HCT116 (cell line): Measurements from ENCODE around the gene ZBTB38. TPM values are rescaled to one million over a fixed set of nuclear protein-coding genes. Genes with fewer than 3 reads are reported as not detected.

ENCODE experiments used
- ATAC-seq: fragments of 200-7000 bp; cut with Tn5 transposase; 2 replicates; pipeline ENCODE4 v1.9.1; 2020; ENCODE audit warnings: mild to moderate bottlenecking, moderate library complexity
- BruUV-seq: library from RNA; stranded (reverse); fragments of 400-500 nt; replicated peaks from 2 replicates; lab custom pipeline; 2021; lab: Mats Ljungman, UMichigan
- CTCF ChIA-PET: fragments of 300-600 bp; sonication (Branson Sonifier 250); formaldehyde crosslinking; loops from one replicate; lab custom pipeline; 2021; ENCODE audit warnings: antibody characterized with exemption; lab: Charles Lee
- POLR2A ChIA-PET: fragments of 300-600, 350-600 bp; sonication (Branson Sonifier 250); formaldehyde crosslinking; loops from one replicate; lab custom pipeline; 2021; ENCODE audit warnings: antibody characterized with exemption; lab: Charles Lee
- RAD21 ChIA-PET, 2 experiments: fragments of 300-600 bp; sonication (Branson Sonifier 250); formaldehyde crosslinking; loops; one replicate each; lab custom pipeline; 2023; ENCODE audit warnings: low total read pairs in 2 of 2; ENCODE audit not compliant: uncharacterized antibody in 2 of 2, unreplicated experiment in 2 of 2, low non-redundant PET in 1 of 2; lab: Charles Lee
- DNase-seq: peaks from one replicate; pipeline ENCODE4 v3.0.0-alpha.2; 2010; ENCODE audit warnings: low read depth, low spot score
- H2AFZ ChIP-seq: fragments of 200-600 bp; shearing (Covaris generic), sonication (generic); 2 replicates; pipeline ENCODE4 v1.6.1; 2017; ENCODE audit warnings: low read depth, mixed run types, mixed read lengths, antibody characterized with exemption, low read length; ENCODE audit not compliant: poor library complexity, severe bottlenecking
- H3K27ac ChIP-seq: 2 replicates; pipeline ENCODE4 v1.5.1; 2012; ENCODE audit warnings: low read depth, low read length
- H3K27me3 ChIP-seq: fragments of 200-600 bp; sonication (generic); 2 replicates; pipeline ENCODE4 v1.6.1; 2016; ENCODE audit warnings: mixed run types, low read length, mixed read lengths; ENCODE audit not compliant: insufficient read depth
- H3K36me3 ChIP-seq, 2 experiments: fragments of 200-500 bp in 1 of 2; fragments of 200-600 bp in 1 of 2; sonication (Bioruptor generic) in 1 of 2; sonication (generic) in 1 of 2; 2 replicates each; pipeline versions ENCODE4 v1.5.1 to v1.6.1; 2014 to 2016; ENCODE audit warnings: low read length in 2 of 2, inconsistent platforms in 1 of 2, mixed read lengths in 1 of 2, mixed run types in 1 of 2; ENCODE audit not compliant: insufficient read depth in 2 of 2, control insufficient read depth in 1 of 2
- H3K4me1 ChIP-seq, 2 experiments: fragments of 200-600 bp in 1 of 2; sonication (generic) in 1 of 2; 2 replicates each; pipeline versions ENCODE4 v1.5.1 to v1.6.1; 2012 to 2017; ENCODE audit warnings: low read length in 2 of 2, inconsistent platforms in 1 of 2, mild to moderate bottlenecking in 1 of 2, mixed read lengths in 1 of 2, mixed run types in 1 of 2, moderate library complexity in 1 of 2; ENCODE audit not compliant: insufficient read depth in 2 of 2, control insufficient read depth in 1 of 2
- H3K4me2 ChIP-seq: fragments of 200-600 bp; sonication (generic); 2 replicates; pipeline ENCODE4 v1.6.1; 2017; ENCODE audit warnings: mixed run types, low read length, mixed read lengths
- H3K4me3 ChIP-seq, 2 experiments: fragments of 200-600 bp in 1 of 2; sonication (generic) in 1 of 2; replicated peaks in 1 of 2; 2 replicates each; pipeline ENCODE4 v1.5.1; 2011 to 2016; ENCODE audit warnings: low read length in 2 of 2, control low read depth in 1 of 2, low read depth in 1 of 2, mild to moderate bottlenecking in 1 of 2, mixed read lengths in 1 of 2, mixed run types in 1 of 2
- H3K79me2 ChIP-seq: fragments of 200-600 bp; sonication (generic); 2 replicates; pipeline ENCODE4 v1.6.1; 2017; ENCODE audit warnings: mild to moderate bottlenecking, mixed run types, low read length, moderate library complexity, mixed read lengths; ENCODE audit not compliant: insufficient read depth
- H3K9ac ChIP-seq: fragments of 200-600 bp; sonication (generic); 2 replicates; pipeline ENCODE4 v1.6.1; 2016; ENCODE audit warnings: low read length, mixed read lengths
- H3K9me2 ChIP-seq: fragments of 200-600 bp; sonication (generic), shearing (Covaris generic); 2 replicates; pipeline ENCODE4 v1.6.1; 2017; ENCODE audit warnings: mixed run types, mild to moderate bottlenecking, moderate library complexity; ENCODE audit not compliant: insufficient read depth
- H3K9me3 ChIP-seq, 2 experiments: fragments of 200-500 bp in 1 of 2; fragments of 200-600 bp in 1 of 2; sonication (Bioruptor generic) in 1 of 2; sonication (generic) in 1 of 2; 2 replicates each; pipeline ENCODE4 v1.6.1; 2014 to 2017; ENCODE audit warnings: low read length in 2 of 2, mixed read lengths in 2 of 2, inconsistent platforms in 1 of 2, low read depth in 1 of 2, mild to moderate bottlenecking in 1 of 2, mixed run types in 1 of 2, moderate library complexity in 1 of 2; ENCODE audit not compliant: control insufficient read depth in 1 of 2, insufficient read depth in 1 of 2
- H4K20me1 ChIP-seq: fragments of 200-600 bp; sonication (generic), shearing (Covaris generic); 2 replicates; pipeline ENCODE4 v1.6.1; 2017; ENCODE audit warnings: mixed run types, mild to moderate bottlenecking, moderate library complexity; ENCODE audit not compliant: insufficient read depth
- ATF3 ChIP-seq: IDR thresholded peaks from 2 replicates; pipeline ENCODE4 v1.6.1; 2012
- CBX3 ChIP-seq: IDR thresholded peaks from 2 replicates; pipeline ENCODE4 v1.6.1; 2012; ENCODE audit warnings: low read depth
- CEBPB ChIP-seq: IDR thresholded peaks from 2 replicates; pipeline ENCODE4 v1.6.1; 2012; ENCODE audit warnings: low read depth
- CTCF ChIP-seq, 3 experiments: fragments of 200-600 bp in 1 of 3; sonication (generic) in 1 of 3; IDR thresholded peaks in 2 of 3; conservative IDR thresholded peaks in 1 of 3; 2 replicates each; pipeline ENCODE4 v1.5.1; 2012 to 2017; ENCODE audit warnings: low read depth in 2 of 3, low read length in 2 of 3, antibody characterized with exemption in 1 of 3, borderline replicate concordance in 1 of 3, control low read depth in 1 of 3, mild to moderate bottlenecking in 1 of 3, mixed read lengths in 1 of 3, mixed run types in 1 of 3, moderate library complexity in 1 of 3; ENCODE audit not compliant: insufficient read depth in 1 of 3
- ELF1 ChIP-seq: IDR thresholded peaks from 2 replicates; pipeline ENCODE4 v1.6.1; 2012; ENCODE audit warnings: low read depth, borderline replicate concordance
- EZH2 ChIP-seq: fragments of 200-600 bp; sonication (generic); IDR thresholded peaks from 2 replicates; pipeline ENCODE4 v1.6.1; 2017; ENCODE audit warnings: antibody characterized with exemption, mixed run types
- FOSL1 ChIP-seq: IDR thresholded peaks from 2 replicates; pipeline ENCODE4 v1.6.1; 2012; ENCODE audit warnings: low read depth
- MAX ChIP-seq: IDR thresholded peaks from 2 replicates; pipeline ENCODE4 v1.6.1; 2012
- POLR2AphosphoS5 ChIP-seq: IDR thresholded peaks from 2 replicates; pipeline ENCODE4 v1.6.1; 2011; ENCODE audit warnings: mild to moderate bottlenecking, low read depth, low read length, moderate library complexity
- RAD21 ChIP-seq: IDR thresholded peaks from 2 replicates; pipeline ENCODE4 v1.6.1; 2012; ENCODE audit warnings: low read depth, mild to moderate bottlenecking
- SRF ChIP-seq: IDR thresholded peaks from 2 replicates; pipeline ENCODE4 v1.6.1; 2012; ENCODE audit warnings: low read depth
- ZFX ChIP-seq: fragments of 450-650 bp; IDR thresholded peaks from 2 replicates; pipeline ENCODE4 v1.6.1; 2017
- ZNF274 ChIP-seq: fragments of 200-500 bp; sonication (Bioruptor generic); IDR thresholded peaks from 2 replicates; pipeline ENCODE4 v1.6.1; 2014; ENCODE audit warnings: mild to moderate bottlenecking, low read depth, low read length, inconsistent platforms
- intact Hi-C: fragments of 100-400 bp; cut with micrococcal nuclease; formaldehyde crosslinking; loops from 2 replicates; pipeline ENCODE4 v1.10.0; 2022
- total RNA-seq: library from RNA; stranded (reverse); gene quantifications from one replicate; pipeline ENCODE4 v1.2.1, GENCODE V29; 2021; ENCODE audit not compliant: unreplicated experiment
- TF ChIP-seq, protein P1 (sequence below): IDR thresholded peaks from 2 replicates; pipeline ENCODE4 v1.6.1; 2012; ENCODE audit warnings: low read depth

ZBTB38 gene
- total RNA-seq, 1 experiment from 2014 or later: 33.5 TPM

GRCh38 chr3:141387516-141387915 is 19.2 kb downstream of the ZBTB38 start:
- DNase-seq (no peak), ATAC-seq (no peak)
- no peaks in the 10 kb centered on the region for H3K27me3 ChIP-seq
- H3K4me2 ChIP-seq: no peak overlapping the region
- H3K9me3 ChIP-seq: no peaks in the 10 kb centered on the region
- no peaks in the 10 kb centered on the region for H3K9me2 ChIP-seq
- TF ChIP-seq CEBPB: no peak
- ChIA-PET RAD21 (no interaction called here), CTCF (no interaction called here), POLR2A (no interaction called here)
- no peaks in the 10 kb centered on the region for H3K79me2 ChIP-seq
- no peak overlapping the region for H3K4me3 ChIP-seq
- intact Hi-C loops: no loop called here
- no peaks in the 10 kb centered on the region for H4K20me1 ChIP-seq
- no peaks in the 10 kb centered on the region; a peak in 1 of 4 replicates for H3K36me3 ChIP-seq
- BruUV-seq: no TSS peak
- H3K27ac ChIP-seq: no peak overlapping the region
- H3K4me1 ChIP-seq: no peaks in the 10 kb centered on the region
- H3K9ac ChIP-seq: no peak overlapping the region
- no peak overlapping the region for H2AFZ ChIP-seq

- TF ChIP-seq CBX3 (no peak), RAD21 (no peak), CEBPB (no peak), EZH2 (no peak), MAX (no peak), POLR2AphosphoS5 (no peak), ATF3 (no peak), ELF1 (no peak), FOSL1 (no peak), CTCF (IDR thresholded peaks at IDR 0.05 in 2 of 3, conservative IDR thresholded peaks at IDR 0.05 in 1 of 3; ENCODE audit: borderline replicate concordance in 1 of 3, insufficient read depth in 1 of 3, low read depth in 2 of 3, low read length in 2 of 3) (no peak), ZNF274 (no peak), ZFX (no peak), SRF (no peak)
- TF ChIP-seq, protein P1, sequence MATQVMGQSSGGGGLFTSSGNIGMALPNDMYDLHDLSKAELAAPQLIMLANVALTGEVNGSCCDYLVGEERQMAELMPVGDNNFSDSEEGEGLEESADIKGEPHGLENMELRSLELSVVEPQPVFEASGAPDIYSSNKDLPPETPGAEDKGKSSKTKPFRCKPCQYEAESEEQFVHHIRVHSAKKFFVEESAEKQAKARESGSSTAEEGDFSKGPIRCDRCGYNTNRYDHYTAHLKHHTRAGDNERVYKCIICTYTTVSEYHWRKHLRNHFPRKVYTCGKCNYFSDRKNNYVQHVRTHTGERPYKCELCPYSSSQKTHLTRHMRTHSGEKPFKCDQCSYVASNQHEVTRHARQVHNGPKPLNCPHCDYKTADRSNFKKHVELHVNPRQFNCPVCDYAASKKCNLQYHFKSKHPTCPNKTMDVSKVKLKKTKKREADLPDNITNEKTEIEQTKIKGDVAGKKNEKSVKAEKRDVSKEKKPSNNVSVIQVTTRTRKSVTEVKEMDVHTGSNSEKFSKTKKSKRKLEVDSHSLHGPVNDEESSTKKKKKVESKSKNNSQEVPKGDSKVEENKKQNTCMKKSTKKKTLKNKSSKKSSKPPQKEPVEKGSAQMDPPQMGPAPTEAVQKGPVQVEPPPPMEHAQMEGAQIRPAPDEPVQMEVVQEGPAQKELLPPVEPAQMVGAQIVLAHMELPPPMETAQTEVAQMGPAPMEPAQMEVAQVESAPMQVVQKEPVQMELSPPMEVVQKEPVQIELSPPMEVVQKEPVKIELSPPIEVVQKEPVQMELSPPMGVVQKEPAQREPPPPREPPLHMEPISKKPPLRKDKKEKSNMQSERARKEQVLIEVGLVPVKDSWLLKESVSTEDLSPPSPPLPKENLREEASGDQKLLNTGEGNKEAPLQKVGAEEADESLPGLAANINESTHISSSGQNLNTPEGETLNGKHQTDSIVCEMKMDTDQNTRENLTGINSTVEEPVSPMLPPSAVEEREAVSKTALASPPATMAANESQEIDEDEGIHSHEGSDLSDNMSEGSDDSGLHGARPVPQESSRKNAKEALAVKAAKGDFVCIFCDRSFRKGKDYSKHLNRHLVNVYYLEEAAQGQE: no peak
- Histone ChIP-seq H3K27ac (no peak overlapping the region), H3K9me2 (no peaks in the 10 kb centered on the region), H4K20me1 (no peaks in the 10 kb centered on the region), H3K27me3 (no peaks in the 10 kb centered on the region), H3K9ac (no peak overlapping the region), H3K4me3 (no peak overlapping the region), H3K9me3 (no peaks in the 10 kb centered on the region), H3K36me3 (no peaks in the 10 kb centered on the region; a peak in 1 of 4 replicates), H2AFZ (no peak overlapping the region), H3K79me2 (no peaks in the 10 kb centered on the region), H3K4me1 (no peaks in the 10 kb centered on the region), H3K4me2 (no peak overlapping the region)
- ChIA-PET POLR2A (no interaction called here), RAD21 (no interaction called here), CTCF (no interaction called here)
- no TSS peak for BruUV-seq
- DNase-seq: no peak
- ATAC-seq: no peak
- intact Hi-C loops: no loop called here
Measured at GRCh38 chr3:141388395-141388794, 20.1 kb downstream of the ZBTB38 start.
